NCI-H1694 (cell line): ENCODE data around the gene FBXL17.

Experiments
- DNase-seq: peaks from one replicate; lab custom pipeline; 2025; lab: John Stamatoyannopoulos, UW

FBXL17 gene

DNA sequence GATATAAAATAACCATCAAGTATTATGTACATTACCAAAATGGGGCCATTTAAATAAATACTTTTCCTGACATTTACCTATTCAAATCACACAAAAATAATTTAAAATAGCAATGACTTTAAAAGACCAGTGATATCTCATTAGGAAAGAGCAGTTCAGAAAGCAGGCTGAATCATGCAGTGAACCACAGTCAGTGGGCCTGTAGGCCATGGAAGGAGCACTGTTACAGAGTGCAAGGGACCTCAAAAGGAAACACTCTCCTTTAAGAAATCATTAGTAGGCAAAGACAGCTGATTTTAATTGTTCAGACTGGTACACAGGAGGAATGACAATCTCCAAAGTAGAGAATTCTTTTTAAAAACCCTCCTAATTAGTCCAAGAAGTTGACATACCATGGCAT lies 427.6 kb downstream of the FBXL17 start:
- no peak for DNase-seq

DNA sequence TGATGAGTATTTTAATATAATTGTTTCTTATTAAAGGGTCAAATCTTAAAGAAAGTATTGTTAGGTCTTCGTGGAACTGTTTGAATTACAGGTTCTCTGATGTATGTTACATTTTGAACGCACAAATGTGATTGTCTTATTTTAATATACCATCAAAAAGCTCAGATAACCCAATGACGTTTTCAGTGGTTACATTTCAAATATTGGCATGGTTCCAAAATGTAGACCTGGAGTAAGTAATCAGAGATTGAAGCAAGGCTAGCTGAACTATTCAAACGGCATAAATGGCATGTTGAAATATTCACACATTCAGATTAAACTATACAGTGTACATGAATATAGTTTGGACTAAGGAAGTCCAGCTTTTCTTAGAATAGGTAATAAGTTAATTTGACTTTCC lies 429.4 kb downstream of the FBXL17 start:
- no peak for DNase-seq

DNA sequence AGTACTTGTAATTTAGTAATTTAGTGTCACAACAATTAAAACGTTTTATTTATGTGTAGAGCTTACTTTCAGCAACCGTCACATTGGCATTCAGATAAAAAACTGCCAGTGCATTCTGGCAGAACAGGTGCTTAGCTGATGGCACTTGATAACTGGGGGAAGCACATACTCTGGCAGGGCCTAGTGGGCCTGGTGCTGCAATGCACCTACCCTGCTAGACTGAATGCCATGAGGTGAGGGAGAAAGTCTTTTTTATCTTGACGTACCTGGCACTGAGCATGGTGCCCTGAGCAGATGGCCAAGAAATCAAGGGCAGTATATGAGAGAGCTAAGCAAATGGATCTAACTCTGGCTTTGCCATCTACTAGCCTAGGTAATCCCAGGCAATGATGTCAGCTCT lies 430.6 kb downstream of the FBXL17 start:
- DNase-seq, result no peak

DNA sequence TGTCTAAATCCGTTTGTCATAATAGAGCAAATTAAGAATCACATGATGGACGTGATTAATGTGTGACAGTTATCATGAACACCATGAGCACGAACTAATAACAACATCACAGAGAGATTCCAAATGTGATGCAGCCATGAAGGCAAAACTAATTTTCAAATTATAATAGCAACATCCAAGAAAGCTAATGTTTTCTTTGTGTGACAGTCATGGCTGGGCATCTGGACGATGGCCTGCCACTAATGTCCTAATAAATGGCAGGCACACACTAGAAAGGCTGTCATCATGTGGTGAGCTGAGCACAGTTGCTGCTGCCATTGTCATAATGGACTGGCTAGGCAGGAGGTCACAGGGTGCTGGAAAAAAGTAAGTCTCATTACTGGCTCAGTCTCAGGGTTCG lies 431.1 kb downstream of the FBXL17 start:
- DNase-seq, result no peak

DNA sequence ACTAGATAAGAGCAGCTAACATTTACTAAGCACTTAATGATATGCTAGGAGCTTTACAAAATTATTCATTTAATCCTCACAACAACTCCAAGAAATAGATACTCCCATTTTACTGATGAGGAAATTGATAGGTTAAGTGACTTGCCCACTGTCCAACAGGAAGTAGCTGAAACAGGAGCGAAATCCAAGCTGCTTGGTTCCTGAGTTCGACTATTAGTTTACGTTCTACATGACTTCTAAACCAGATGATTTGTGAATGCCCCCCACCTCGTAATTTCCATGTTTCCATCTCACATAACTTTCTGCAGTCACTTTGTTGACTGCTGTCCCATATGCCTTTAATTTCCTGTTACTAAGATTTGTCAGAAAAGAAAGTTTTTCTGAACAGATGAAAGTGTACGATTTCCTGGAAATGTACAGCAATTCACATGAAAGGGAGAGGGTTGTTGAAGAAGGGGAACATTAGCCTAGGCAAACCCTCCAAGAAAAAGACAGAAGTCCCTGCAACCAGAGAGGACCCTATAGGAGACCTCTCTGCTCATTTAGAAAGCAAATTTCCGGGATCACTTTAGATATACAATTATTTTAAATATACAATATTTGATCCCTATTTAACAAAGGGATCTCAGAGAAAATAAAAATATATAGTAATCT lies 432.1 kb downstream of the FBXL17 start:
- DNase-seq, result no peak

DNA sequence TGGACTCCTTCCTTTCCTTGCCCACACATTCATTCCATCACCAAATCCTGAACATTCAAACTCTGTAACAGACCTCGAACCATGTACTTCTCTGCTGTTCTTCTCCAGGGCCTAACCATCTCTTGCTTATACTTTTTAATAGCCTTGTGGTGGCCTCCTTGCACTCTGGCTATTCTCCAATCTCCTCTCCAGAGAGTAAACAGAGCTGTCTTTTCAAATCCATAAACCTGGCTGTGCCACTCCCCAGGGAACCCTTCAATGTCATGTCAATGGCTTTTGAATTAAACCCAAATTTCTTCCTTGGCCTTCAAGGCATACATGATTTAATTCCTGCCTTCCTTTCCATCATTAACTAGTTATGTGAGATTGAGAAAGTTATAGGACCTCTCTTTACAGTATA lies 433.5 kb downstream of the FBXL17 start:
- no peak for DNase-seq

DNA sequence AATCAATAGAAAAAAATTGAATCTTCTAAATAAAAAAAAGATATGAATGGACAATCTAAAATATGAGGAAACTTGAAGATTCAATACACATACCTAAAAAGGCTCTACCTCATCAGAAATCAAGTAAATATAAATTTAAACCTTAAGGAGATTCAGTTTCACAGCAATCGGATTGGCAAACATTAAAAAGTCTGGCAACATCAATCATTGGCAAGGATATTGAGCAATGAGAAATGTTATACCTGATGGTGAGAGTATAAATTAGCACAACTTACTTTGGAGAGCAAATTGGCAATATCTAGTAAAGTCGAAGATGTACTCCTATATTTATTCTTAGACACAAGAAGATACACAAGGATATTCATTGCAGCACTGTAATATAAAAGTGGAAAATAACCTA lies 436.8 kb downstream of the FBXL17 start:
- no peak for DNase-seq

DNA sequence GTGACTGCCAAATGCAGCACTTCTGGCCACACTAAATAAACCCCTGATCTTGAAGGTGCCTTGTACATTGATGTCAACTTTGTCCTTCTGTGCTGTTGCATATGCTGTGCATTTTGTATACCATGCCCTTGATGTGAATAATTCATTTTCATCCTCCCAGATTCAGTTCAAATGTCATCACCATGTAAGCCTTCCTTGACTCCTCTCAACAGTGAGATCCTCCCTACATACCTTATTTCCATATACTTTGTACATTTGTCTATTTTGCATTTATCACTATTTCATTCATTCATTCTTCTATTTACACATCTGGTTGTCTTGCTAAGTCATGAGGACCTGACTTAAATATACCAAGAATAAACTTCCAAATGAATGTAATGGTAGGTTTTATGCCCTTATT lies 438.0 kb downstream of the FBXL17 start:
- DNase-seq, result no peak

DNA sequence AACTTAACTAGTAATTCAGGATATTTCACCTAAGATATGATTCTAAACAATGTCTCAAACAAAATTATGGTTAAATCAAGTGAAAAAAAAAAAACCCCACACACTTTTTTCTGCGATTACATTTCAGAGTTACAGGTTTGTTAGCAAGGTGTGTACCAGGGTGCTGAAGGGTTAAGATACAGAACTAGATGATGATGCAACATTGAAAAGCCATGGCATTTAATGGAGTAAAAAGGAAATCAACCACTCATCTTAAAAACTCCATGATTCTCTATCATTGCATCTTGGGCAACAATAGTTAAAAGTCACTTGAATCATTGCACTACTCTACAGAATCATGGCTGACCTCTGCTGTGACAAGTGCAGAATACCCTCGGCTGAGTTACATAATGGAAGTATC lies 440.9 kb downstream of the FBXL17 start:
- DNase-seq, result no peak

DNA sequence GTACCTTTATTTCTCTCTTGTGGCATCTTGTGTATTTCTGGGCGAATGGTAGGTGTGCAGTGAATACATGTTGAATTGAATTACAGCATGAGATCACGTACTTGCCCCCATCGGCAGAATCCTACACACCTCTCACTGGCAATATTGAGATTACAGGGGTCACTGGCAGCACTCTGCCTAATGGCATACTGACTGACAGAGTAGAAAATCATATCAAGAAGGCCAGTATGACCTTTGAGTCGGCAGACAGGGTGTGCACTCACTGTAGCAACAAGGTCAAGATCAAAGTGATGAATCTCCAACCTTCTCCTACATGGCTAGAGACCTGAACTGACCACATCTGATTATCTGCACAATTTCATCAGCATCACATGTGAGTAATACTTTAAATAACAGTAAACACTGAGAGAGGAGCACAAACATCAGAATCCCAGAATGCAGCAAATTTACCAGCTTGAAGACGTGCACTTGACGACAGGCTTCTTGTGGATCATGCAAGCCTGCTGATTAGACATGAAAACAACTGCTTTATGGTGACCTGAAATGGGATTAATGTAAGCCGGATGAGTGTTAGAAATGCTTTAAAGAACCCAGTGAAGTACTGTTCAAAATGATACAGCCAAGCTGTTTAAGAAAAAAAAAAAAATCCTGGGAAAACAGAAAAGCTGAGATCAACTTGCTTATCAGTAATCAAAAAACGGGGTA lies 444.1 kb downstream of the FBXL17 start:
- DNase-seq, result no peak

DNA sequence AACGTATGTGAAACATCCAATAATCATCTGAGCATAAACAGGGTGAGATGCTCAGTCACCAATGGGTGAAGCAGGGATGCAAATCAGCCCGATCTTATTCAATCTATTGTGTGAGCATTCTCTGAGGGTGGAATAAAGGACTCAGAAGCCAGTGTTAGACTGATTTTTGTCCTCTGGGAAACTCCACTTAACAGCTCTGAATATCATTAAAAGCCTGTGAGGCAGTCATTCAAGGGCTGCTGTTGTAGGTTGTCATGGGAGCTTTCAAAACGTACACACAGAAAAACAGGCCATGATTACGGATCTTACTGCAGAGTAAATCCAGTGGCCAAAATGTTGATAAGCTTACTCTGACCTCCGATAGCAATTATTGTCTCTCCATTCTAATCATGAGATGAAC lies 444.7 kb downstream of the FBXL17 start:
- DNase-seq, result no peak

DNA sequence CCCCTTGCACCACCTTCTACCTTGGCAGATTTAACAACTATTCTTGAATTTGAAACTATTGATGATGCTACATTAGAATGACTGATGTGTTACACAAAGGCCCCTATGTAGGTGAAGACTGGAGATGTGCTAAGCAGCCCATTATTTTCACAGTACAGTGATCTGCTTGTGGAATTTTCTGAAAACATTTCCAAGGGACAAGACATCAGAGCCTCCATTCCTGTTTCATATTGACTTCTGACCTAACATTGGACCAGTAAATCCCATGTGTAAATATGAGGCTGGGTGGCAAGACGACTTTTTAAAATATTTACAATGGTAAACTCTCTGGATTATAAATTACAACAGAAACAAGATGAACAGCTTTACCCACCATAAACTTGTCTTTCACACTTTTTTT lies 445.4 kb downstream of the FBXL17 start:
- no peak for DNase-seq

DNA sequence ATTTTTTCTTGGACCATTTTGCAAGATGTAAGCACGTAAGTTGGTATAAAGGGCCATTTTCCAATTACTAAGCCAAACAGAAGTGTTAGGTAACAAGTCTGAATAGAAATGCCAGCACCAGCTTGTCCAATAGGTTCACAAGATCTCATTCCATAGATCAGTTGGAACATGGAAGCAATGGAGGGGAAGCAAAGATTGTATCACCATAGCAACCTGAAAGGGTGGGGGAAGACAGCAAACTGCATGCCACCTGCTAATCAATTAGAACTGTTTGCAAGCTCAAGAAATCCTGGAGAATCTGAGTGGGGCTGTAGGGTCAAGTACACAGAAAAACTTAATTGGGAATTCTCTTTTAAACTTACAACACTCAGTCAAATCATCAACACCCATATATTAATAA lies 446.3 kb downstream of the FBXL17 start:
- DNase-seq, result no peak

DNA sequence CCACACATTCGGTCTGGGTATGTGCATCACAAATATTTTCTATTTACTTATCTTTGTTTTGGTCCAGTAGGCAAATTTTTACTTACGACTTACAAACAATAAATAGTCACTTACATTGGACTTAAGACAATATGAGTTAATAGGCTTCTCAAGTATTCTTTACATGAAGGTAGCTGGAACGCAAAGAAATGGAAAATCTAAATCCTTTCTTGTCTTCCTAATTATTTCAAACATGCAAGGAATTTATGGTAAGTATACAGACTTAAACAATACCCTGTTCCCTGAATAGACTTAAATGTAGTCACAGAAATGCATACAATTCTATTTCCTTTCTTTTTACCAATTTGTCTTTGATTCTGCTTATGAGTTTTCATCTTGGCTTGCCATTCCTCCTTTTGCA lies 448.6 kb downstream of the FBXL17 start:
- no peak for DNase-seq

DNA sequence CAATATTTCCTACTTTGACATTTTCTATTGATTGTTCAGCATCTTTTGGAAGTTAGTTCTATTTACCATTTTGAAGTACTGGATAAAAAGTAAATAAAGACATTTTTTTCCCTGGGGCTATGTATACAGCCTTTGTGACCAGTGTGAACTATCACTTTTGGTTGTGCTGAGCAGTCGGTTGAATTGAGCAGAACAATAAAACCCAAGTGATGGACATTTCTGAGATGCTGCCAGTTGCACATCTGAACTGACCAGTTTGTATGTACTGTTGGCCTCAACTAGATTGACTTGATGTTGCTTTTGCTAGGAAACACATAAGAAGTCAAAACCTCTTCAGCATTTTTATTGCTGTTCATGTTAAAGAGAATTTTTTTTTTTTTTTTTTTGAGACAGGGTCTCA lies 451.0 kb downstream of the FBXL17 start:
- no peak for DNase-seq

DNA sequence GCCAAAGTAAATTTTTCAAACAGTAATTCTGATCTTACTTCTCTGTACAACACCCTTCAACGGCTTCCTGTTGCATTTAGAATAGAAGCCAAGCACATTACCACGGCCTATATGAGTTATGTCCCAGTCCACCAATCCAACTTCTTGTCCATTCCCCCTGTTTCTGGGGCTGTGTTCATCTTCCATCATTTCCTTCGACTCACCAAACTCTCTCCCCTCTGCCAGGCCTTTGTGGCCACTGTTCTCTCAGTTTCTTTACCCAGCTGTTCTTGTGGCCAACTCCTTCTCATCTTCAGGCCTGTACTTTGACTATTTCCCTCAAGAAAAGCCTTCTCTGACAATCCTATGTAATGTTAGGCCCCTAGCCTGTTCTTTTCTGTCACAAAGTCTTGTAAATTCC lies 451.8 kb downstream of the FBXL17 start:
- no peak for DNase-seq

DNA sequence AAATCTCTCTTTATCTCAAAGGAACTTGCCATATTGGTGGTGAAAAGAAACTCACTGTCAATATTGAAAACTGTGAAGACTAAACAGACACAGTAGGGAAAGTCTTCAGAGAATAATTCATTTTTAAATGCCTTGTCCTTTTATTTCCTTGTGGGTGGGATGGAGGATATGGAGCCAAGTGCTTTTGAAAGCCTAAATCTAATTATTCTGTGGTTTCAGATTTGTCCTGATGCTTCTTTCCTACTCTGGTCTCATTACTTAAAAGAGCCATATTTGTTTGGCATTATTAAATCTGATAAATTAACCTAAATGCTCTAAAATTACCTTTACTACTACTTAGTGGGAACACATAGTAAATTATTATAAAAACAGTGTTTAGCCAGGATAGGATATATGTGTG lies 452.8 kb downstream of the FBXL17 start:
- DNase-seq, result no peak

DNA sequence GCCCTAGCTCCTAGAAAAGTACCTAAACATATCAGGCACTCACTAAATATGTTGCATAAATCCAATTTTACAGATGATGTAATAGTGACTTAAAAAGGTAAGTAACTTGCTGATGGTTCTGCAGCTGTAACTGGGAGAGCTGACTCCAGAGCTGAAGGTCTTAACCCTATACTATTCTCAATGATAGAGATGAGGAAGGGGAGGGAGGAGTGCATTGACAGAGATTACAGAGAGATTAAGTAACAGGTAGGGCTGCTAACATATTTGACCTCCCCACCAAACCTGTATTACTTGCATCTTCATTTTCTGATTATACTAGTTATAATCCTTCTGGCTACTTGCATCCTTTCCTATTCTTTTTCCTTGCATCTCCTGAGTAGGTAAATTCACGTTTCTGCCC lies 455.8 kb downstream of the FBXL17 start:
- DNase-seq, result no peak

DNA sequence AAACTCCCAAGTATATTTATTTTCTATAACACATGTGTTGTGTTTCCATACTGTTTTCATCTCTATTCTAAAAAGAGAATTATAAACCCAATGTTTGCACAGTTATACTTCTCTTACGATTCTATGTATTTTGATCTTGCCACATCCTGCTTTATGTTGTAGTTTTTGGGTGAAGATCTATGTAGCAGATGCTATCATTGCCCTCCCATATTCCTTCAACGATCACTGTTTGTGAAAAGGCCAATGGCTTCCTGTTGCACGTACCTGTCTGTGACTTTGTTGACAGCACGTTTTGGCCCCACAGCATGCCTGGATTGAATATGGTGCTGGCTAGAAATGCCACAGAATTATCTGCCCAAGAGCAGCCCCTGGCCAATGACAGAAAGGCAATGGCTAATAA lies 456.7 kb downstream of the FBXL17 start:
- DNase-seq, result no peak

DNA sequence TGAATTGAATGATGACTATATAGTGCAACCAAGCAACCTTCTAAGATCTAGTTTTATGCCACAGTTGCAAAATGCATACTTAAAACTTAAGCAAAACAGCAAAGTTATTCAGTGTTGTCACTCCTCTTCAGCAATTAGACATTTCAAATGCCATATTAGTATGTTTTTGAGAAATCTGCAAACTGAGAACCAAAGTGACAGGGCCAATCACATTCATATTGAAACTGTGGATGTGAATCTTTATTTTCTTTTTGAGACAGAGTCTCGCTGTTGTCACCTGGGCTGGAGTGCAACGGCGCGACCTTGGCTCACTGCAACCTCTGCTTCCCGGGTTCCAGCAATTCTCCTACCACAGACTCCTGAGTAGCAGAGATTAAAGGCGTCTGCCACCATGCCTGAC lies 461.9 kb downstream of the FBXL17 start:
- no peak for DNase-seq

DNA sequence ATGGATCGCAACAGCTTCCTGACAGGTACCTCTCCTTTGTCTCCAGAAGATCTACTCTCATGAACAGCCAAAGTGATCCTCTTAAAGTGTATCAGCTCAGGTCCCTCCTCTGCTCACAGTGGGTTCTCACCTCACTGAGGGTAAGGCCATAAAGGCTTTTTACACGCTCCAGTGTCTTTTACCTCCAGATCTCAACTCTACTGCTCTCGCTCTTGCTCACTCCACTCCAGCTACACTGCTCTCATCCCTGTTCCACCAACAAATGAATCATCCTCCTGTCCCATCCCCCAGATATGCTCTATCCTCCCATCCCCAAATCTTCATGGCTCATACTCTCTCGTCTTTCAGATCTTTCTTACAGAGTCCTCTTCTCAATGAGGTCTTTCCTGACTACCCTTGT lies 462.5 kb downstream of the FBXL17 start:
- no peak for DNase-seq

DNA sequence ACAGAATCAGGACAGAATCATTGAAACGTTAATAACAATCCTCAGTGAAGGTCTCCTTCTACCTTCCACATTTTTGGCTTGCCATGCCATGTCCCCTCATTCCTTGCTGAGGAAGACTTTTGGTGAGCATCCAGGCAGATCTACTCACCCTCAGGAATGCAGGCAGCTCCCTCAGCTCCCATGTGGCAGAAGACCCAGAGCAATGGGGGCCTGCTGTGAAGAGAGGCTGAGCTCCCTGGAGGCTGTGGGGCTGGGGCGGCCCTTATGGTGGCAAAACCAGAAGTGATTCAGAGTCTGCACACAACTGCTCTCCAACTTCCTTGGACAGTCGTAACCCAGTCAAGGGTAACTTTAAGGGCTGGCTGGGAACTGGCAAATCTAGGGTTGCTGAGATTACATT lies 463.9 kb downstream of the FBXL17 start:
- DNase-seq, result no peak

DNA sequence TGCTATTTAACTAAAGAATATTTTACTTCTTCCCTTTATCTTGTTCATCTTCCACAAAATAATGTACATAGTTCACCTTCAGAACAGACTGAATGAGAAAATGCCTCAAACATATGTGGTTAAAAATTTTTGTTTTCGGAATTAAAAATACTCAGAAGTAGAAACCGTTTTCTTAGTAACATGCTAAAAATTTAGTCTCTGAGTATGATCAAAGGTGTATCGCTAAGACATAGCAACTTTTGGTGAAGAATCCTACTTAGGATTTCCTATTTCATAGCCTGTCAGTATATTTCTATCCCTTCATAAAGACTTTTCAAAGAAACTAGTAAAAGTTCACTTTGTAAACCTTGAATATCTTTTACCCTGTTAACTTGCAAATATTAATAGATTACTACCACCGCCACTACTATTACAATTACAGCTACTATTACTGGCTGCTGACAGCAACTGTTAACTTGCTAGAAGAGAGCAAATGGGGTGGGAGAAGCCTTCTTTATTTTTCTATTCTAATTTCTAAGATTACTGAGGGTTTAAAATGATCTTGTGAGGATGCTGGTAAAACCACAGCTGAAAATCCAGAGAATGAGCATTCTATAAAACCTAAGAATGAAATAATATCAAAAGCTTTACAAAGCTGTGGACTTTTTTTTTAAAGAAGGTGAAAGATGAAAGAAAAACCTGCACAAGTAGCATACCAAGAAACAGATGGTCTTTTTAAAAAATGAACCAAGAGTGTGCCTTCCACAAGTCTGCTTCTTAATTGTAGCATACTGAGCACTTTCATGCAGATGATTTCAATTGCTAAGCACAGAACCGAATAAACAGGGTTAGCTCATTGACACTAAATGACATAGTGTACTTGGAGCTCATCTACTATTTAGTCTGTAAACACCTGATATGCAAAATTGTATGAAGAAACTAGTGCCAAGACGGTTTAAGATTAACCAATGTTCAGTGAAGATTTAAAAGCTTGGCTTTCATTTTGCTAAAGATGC lies 464.9 kb downstream of the FBXL17 start:
- DNase-seq, result no peak
